GM19463 (cell line): ENCODE data around the gene SERPINA10.

ENCODE experiments used
- ATAC-seq: cut with Tn5 transposase; IDR thresholded peaks from one replicate; pipeline ENCODE4 v1.9.1; 2021; ENCODE audit warnings: mild to moderate bottlenecking, moderate library complexity; ENCODE audit not compliant: unreplicated experiment

SERPINA10 gene

GRCh38 chr14:94292872-94293577, at the start of gene SERPINA10:
TSS of gene SERPINA10 (minus strand) at chr14:94293268. CDS start at chr14:94290593, 2,675 bp downstream.
- ATAC-seq, result no peak

GRCh38 chr14:94342334-94342934, 49.4 kb upstream of the SERPINA10 start:
- no peak for ATAC-seq

- ATAC-seq, result no peak
Measured at GRCh38 chr14:94341656-94342333, 48.7 kb upstream of the SERPINA10 start.

- no peak for ATAC-seq
Measured at GRCh38 chr14:94340533-94340932, 47.5 kb upstream of the SERPINA10 start.

GRCh38 chr14:94338023-94338422, 45.0 kb upstream of the SERPINA10 start:
- ATAC-seq, result no peak

- no peak for ATAC-seq
Measured at GRCh38 chr14:94337274-94337673, 44.2 kb upstream of the SERPINA10 start.

GRCh38 chr14:94334872-94335271, 41.8 kb upstream of the SERPINA10 start:
- ATAC-seq, result no peak

GRCh38 chr14:94332587-94332986, 39.5 kb upstream of the SERPINA10 start:
- ATAC-seq, result no peak

- ATAC-seq, result no peak
Measured at GRCh38 chr14:94332063-94332583, 39.1 kb upstream of the SERPINA10 start.

GRCh38 chr14:94331462-94331861, 38.4 kb upstream of the SERPINA10 start:
- ATAC-seq, result no peak

GRCh38 chr14:94330857-94331256, 37.8 kb upstream of the SERPINA10 start:
- no peak for ATAC-seq

- ATAC-seq, result no peak
Measured at GRCh38 chr14:94330432-94330831, 37.4 kb upstream of the SERPINA10 start.

GRCh38 chr14:94329857-94330256, 36.8 kb upstream of the SERPINA10 start:
- ATAC-seq, result no peak

GRCh38 chr14:94328196-94328595, 35.1 kb upstream of the SERPINA10 start:
- no peak for ATAC-seq

GRCh38 chr14:94322648-94323570, 29.8 kb upstream of the SERPINA10 start, which contains the start of gene SERPINA6:
TSS of gene SERPINA6 (minus strand) at chr14:94323336. CDS start at chr14:94314648, 8,688 bp downstream.
- ATAC-seq, result no peak

- no peak for ATAC-seq
Measured at GRCh38 chr14:94321421-94322271, 28.6 kb upstream of the SERPINA10 start.

- no peak for ATAC-seq
Measured at GRCh38 chr14:94320243-94320642, 27.2 kb upstream of the SERPINA10 start.

GRCh38 chr14:94317259-94317658, 24.2 kb upstream of the SERPINA10 start:
- no peak for ATAC-seq

- ATAC-seq, result no peak
Measured at GRCh38 chr14:94316692-94317091, 23.6 kb upstream of the SERPINA10 start.

- no peak for ATAC-seq
Measured at GRCh38 chr14:94314890-94315289, 21.8 kb upstream of the SERPINA10 start.
